Measurements from ENCODE around the gene SYNDIG1. TPM values are rescaled to one million over a fixed set of nuclear protein-coding genes. Genes with fewer than 3 reads are reported as not detected.

SYNDIG1 gene
- total RNA-seq, 6 experiments from 2014 or later = 0.14 to 0.31 TPM; not detected in 4

- TF ChIP-seq, protein P1, sequence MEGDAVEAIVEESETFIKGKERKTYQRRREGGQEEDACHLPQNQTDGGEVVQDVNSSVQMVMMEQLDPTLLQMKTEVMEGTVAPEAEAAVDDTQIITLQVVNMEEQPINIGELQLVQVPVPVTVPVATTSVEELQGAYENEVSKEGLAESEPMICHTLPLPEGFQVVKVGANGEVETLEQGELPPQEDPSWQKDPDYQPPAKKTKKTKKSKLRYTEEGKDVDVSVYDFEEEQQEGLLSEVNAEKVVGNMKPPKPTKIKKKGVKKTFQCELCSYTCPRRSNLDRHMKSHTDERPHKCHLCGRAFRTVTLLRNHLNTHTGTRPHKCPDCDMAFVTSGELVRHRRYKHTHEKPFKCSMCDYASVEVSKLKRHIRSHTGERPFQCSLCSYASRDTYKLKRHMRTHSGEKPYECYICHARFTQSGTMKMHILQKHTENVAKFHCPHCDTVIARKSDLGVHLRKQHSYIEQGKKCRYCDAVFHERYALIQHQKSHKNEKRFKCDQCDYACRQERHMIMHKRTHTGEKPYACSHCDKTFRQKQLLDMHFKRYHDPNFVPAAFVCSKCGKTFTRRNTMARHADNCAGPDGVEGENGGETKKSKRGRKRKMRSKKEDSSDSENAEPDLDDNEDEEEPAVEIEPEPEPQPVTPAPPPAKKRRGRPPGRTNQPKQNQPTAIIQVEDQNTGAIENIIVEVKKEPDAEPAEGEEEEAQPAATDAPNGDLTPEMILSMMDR (IDR thresholded peaks at IDR 0.05) = no peak
- H3K27ac Mint-ChIP-seq = no peak overlapping the region
- H3K4me3 Mint-ChIP-seq = no peak overlapping the region
- no peaks in the 10 kb centered on the region for H3K9me3 Mint-ChIP-seq
- no peak for DNase-seq
- H3K27me3 Mint-ChIP-seq (ENCODE audit: insufficient read depth) = peaks cover 32% of the 10 kb centered on the region
- H3K36me3 Mint-ChIP-seq (ENCODE audit: low read depth) = no peaks in the 10 kb centered on the region
- no peaks in the 10 kb centered on the region for H3K4me1 Mint-ChIP-seq (ENCODE audit: low read depth)
Observed at GRCh38 chr20:24459733-24460132, 9.7 kb upstream of the SYNDIG1 start.

GRCh38 chr20:24460712-24461111 is 8.7 kb upstream of the SYNDIG1 start:
- Mint-ChIP-seq H3K9me3 (no peaks in the 10 kb centered on the region), H3K27ac (no peak overlapping the region), H3K4me3 (no peak overlapping the region), H3K36me3 (ENCODE audit: low read depth) (no peaks in the 10 kb centered on the region), H3K4me1 (ENCODE audit: low read depth) (no peaks in the 10 kb centered on the region; the same call in 1 of the 2 replicates), H3K27me3 (ENCODE audit: insufficient read depth) (peaks cover 40% of the 10 kb centered on the region)
- TF ChIP-seq, protein P1 (IDR thresholded peaks at IDR 0.05) = peak; percentile 59
- peak; percentile 4 for DNase-seq

- H3K27ac Mint-ChIP-seq = no peak overlapping the region
- no peaks in the 10 kb centered on the region for H3K9me3 Mint-ChIP-seq
- peaks cover 45% of the 10 kb centered on the region for H3K27me3 Mint-ChIP-seq (ENCODE audit: insufficient read depth)
- no peak overlapping the region for H3K4me3 Mint-ChIP-seq
- DNase-seq = no peak
- no peaks in the 10 kb centered on the region; the same call in 1 of the 2 replicates for H3K4me1 Mint-ChIP-seq (ENCODE audit: low read depth)
- no peaks in the 10 kb centered on the region for H3K36me3 Mint-ChIP-seq (ENCODE audit: low read depth)
- TF ChIP-seq, protein P1 (IDR thresholded peaks at IDR 0.05) = no peak
Observed at GRCh38 chr20:24461848-24462247, 7.6 kb upstream of the SYNDIG1 start.

GRCh38 chr20:24462460-24463010 is 6.9 kb upstream of the SYNDIG1 start:
- H3K27ac Mint-ChIP-seq = no peak overlapping the region
- no peaks in the 10 kb centered on the region for H3K36me3 Mint-ChIP-seq (ENCODE audit: low read depth)
- H3K4me1 Mint-ChIP-seq (ENCODE audit: low read depth) = no peaks in the 10 kb centered on the region; the same call in 1 of the 2 replicates
- TF ChIP-seq, protein P1 (IDR thresholded peaks at IDR 0.05) = no peak
- DNase-seq = no peak
- H3K27me3 Mint-ChIP-seq (ENCODE audit: insufficient read depth) = peaks cover 47% of the 10 kb centered on the region
- H3K4me3 Mint-ChIP-seq = no peak overlapping the region
- no peaks in the 10 kb centered on the region for H3K9me3 Mint-ChIP-seq

- DNase-seq = no peak
- no peak overlapping the region for H3K27ac Mint-ChIP-seq
- no peaks in the 10 kb centered on the region; the same call in 1 of the 2 replicates for H3K4me1 Mint-ChIP-seq (ENCODE audit: low read depth)
- H3K27me3 Mint-ChIP-seq (ENCODE audit: insufficient read depth) = peaks cover 59% of the 10 kb centered on the region
- no peak overlapping the region for H3K4me3 Mint-ChIP-seq
- TF ChIP-seq, protein P1 (IDR thresholded peaks at IDR 0.05) = no peak
- no peaks in the 10 kb centered on the region for H3K9me3 Mint-ChIP-seq
- no peaks in the 10 kb centered on the region for H3K36me3 Mint-ChIP-seq (ENCODE audit: low read depth)
Observed at GRCh38 chr20:24465159-24465558, 4.3 kb upstream of the SYNDIG1 start.
